ENCODE results near the gene SLC6A5. TPM values are rescaled to one million over a fixed set of nuclear protein-coding genes. Genes with fewer than 3 reads are reported as not detected.
"Not testable (repeated sequence)": the region's sequence is repeated elsewhere in the genome, so short reads cannot be mapped to it uniquely, and the experiment has no call there.

Gene SLC6A5
- total and polyA plus RNA-seq, 9 donors: 0.01 TPM; not detected in 8

GRCh38 chr11:20566115-20566514, 33.3 kb upstream of the SLC6A5 start:
- not testable (repeated sequence) for H3K36me3 ChIP-seq (ENCODE audit: control insufficient read depth, insufficient read depth, low read length)

GRCh38 chr11:20566591-20567434, 32.6 kb upstream of the SLC6A5 start:
- H3K4me1 ChIP-seq (ENCODE audit: control insufficient read depth, insufficient read depth, low read length): no peaks in the 10 kb centered on the region
- no peak overlapping the region for H3K27ac ChIP-seq (ENCODE audit: low read length)
- no peak overlapping the region for H3K4me3 ChIP-seq (ENCODE audit: low read length)
- H3K36me3 ChIP-seq (ENCODE audit: control insufficient read depth, insufficient read depth, low read length): no peaks in the 10 kb centered on the region
- DNase-seq: no peak
- H3K27me3 ChIP-seq (ENCODE audit: control insufficient read depth, insufficient read depth, low read length): no peaks in the 10 kb centered on the region
- 78% methylated on average over 2 of the region's 5 CpGs for WGBS (ENCODE audit: insufficient coverage)
- no peaks in the 10 kb centered on the region for H3K9me3 ChIP-seq (replicated peaks; ENCODE audit: control insufficient read depth, low read depth, low read length)

More at GRCh38 chr11:20566115-20566514, 33.3 kb upstream of the SLC6A5 start:
- DNase-seq; H3K9me3 ChIP-seq (replicated peaks; ENCODE audit: control insufficient read depth, low read depth, low read length); H3K4me1 ChIP-seq (ENCODE audit: control insufficient read depth, insufficient read depth, low read length); H3K4me3 ChIP-seq (ENCODE audit: low read length); H3K27me3 ChIP-seq (ENCODE audit: control insufficient read depth, insufficient read depth, low read length); H3K27ac ChIP-seq (ENCODE audit: low read length): not testable (repeated sequence)
- WGBS (ENCODE audit: insufficient coverage): 79% methylated on average over 3 of the region's 4 CpGs

- H3K4me1 ChIP-seq (ENCODE audit: control insufficient read depth, insufficient read depth, low read length); H3K27me3 ChIP-seq (ENCODE audit: control insufficient read depth, insufficient read depth, low read length); DNase-seq; H3K36me3 ChIP-seq (ENCODE audit: control insufficient read depth, insufficient read depth, low read length); H3K4me3 ChIP-seq (ENCODE audit: low read length); H3K9me3 ChIP-seq (replicated peaks; ENCODE audit: control insufficient read depth, low read depth, low read length); H3K27ac ChIP-seq (ENCODE audit: low read length): not testable (repeated sequence)
- WGBS (ENCODE audit: insufficient coverage): no CpG with 5 or more reads among the region's 4 CpGs
Measured at GRCh38 chr11:20579725-20580124, 19.7 kb upstream of the SLC6A5 start.

GRCh38 chr11:20583201-20583600, 16.2 kb upstream of the SLC6A5 start:
- Histone ChIP-seq H3K27me3 (ENCODE audit: control insufficient read depth, insufficient read depth, low read length) (no peaks in the 10 kb centered on the region), H3K4me1 (ENCODE audit: control insufficient read depth, insufficient read depth, low read length) (no peaks in the 10 kb centered on the region), H3K36me3 (ENCODE audit: control insufficient read depth, insufficient read depth, low read length) (no peaks in the 10 kb centered on the region), H3K4me3 (ENCODE audit: low read length) (no peak overlapping the region), H3K9me3 (replicated peaks; ENCODE audit: control insufficient read depth, low read depth, low read length) (no peaks in the 10 kb centered on the region), H3K27ac (ENCODE audit: low read length) (no peak overlapping the region)
- DNase-seq: no peak
- WGBS (ENCODE audit: insufficient coverage): no CpG with 5 or more reads among the region's 5 CpGs

GRCh38 chr11:20584093-20584774, 15.2 kb upstream of the SLC6A5 start:
- Histone ChIP-seq H3K9me3 (replicated peaks; ENCODE audit: control insufficient read depth, low read depth, low read length) (no peaks in the 10 kb centered on the region), H3K4me1 (ENCODE audit: control insufficient read depth, insufficient read depth, low read length) (no peaks in the 10 kb centered on the region), H3K4me3 (ENCODE audit: low read length) (no peak overlapping the region), H3K27ac (ENCODE audit: low read length) (no peak overlapping the region), H3K27me3 (ENCODE audit: control insufficient read depth, insufficient read depth, low read length) (no peaks in the 10 kb centered on the region), H3K36me3 (ENCODE audit: control insufficient read depth, insufficient read depth, low read length) (no peaks in the 10 kb centered on the region)
- DNase-seq: no peak
- 66% methylated on average over 2 of the region's 4 CpGs for WGBS (ENCODE audit: insufficient coverage)

- Histone ChIP-seq H3K27me3 (ENCODE audit: control insufficient read depth, insufficient read depth, low read length) (peaks cover 3% of the 10 kb centered on the region), H3K36me3 (ENCODE audit: control insufficient read depth, insufficient read depth, low read length) (no peaks in the 10 kb centered on the region), H3K4me3 (ENCODE audit: low read length) (no peak overlapping the region), H3K4me1 (ENCODE audit: control insufficient read depth, insufficient read depth, low read length) (no peaks in the 10 kb centered on the region), H3K9me3 (replicated peaks; ENCODE audit: control insufficient read depth, low read depth, low read length) (no peaks in the 10 kb centered on the region), H3K27ac (ENCODE audit: low read length) (no peak overlapping the region)
- no CpG with 5 or more reads among the region's 6 CpGs for WGBS (ENCODE audit: insufficient coverage)
- no peak for DNase-seq
Measured at GRCh38 chr11:20589796-20590195, 9.6 kb upstream of the SLC6A5 start.

- Histone ChIP-seq H3K27me3 (ENCODE audit: control insufficient read depth, insufficient read depth, low read length) (peaks cover 5% of the 10 kb centered on the region), H3K4me3 (ENCODE audit: low read length) (no peak overlapping the region), H3K4me1 (ENCODE audit: control insufficient read depth, insufficient read depth, low read length) (no peaks in the 10 kb centered on the region), H3K9me3 (replicated peaks; ENCODE audit: control insufficient read depth, low read depth, low read length) (no peaks in the 10 kb centered on the region), H3K27ac (ENCODE audit: low read length) (no peak overlapping the region), H3K36me3 (ENCODE audit: control insufficient read depth, insufficient read depth, low read length) (no peaks in the 10 kb centered on the region)
- WGBS (ENCODE audit: insufficient coverage): 83% methylated on average over 1 of the region's 3 CpGs
- no peak for DNase-seq
Measured at GRCh38 chr11:20590381-20590780, 9.0 kb upstream of the SLC6A5 start.

GRCh38 chr11:20592741-20593140, 6.7 kb upstream of the SLC6A5 start:
- peaks cover 29% of the 10 kb centered on the region for H3K27me3 ChIP-seq (ENCODE audit: control insufficient read depth, insufficient read depth, low read length)
- H3K4me1 ChIP-seq (ENCODE audit: control insufficient read depth, insufficient read depth, low read length): peaks cover 7% of the 10 kb centered on the region
- H3K4me3 ChIP-seq (ENCODE audit: low read length): no peak overlapping the region
- no peak overlapping the region for H3K27ac ChIP-seq (ENCODE audit: low read length)
- DNase-seq: no peak
- 40% methylated on average over 1 of the region's 2 CpGs for WGBS (ENCODE audit: insufficient coverage)
- H3K9me3 ChIP-seq (replicated peaks; ENCODE audit: control insufficient read depth, low read depth, low read length): no peaks in the 10 kb centered on the region
- no peaks in the 10 kb centered on the region for H3K36me3 ChIP-seq (ENCODE audit: control insufficient read depth, insufficient read depth, low read length)

GRCh38 chr11:20594274-20595061, 4.9 kb upstream of the SLC6A5 start:
- Histone ChIP-seq H3K27ac (ENCODE audit: low read length) (no peak overlapping the region), H3K9me3 (replicated peaks; ENCODE audit: control insufficient read depth, low read depth, low read length) (no peaks in the 10 kb centered on the region), H3K27me3 (ENCODE audit: control insufficient read depth, insufficient read depth, low read length) (peaks cover 46% of the 10 kb centered on the region), H3K4me1 (ENCODE audit: control insufficient read depth, insufficient read depth, low read length) (peaks cover 7% of the 10 kb centered on the region), H3K36me3 (ENCODE audit: control insufficient read depth, insufficient read depth, low read length) (no peaks in the 10 kb centered on the region), H3K4me3 (ENCODE audit: low read length) (no peak overlapping the region)
- WGBS (ENCODE audit: insufficient coverage): 71% methylated on average over 1 of the region's 8 CpGs
- DNase-seq: no peak

GRCh38 chr11:20595101-20595500, 4.3 kb upstream of the SLC6A5 start:
- Histone ChIP-seq H3K9me3 (replicated peaks; ENCODE audit: control insufficient read depth, low read depth, low read length) (no peaks in the 10 kb centered on the region), H3K4me3 (ENCODE audit: low read length) (no peak overlapping the region), H3K4me1 (ENCODE audit: control insufficient read depth, insufficient read depth, low read length) (peaks cover 7% of the 10 kb centered on the region), H3K36me3 (ENCODE audit: control insufficient read depth, insufficient read depth, low read length) (no peaks in the 10 kb centered on the region), H3K27ac (ENCODE audit: low read length) (no peak overlapping the region), H3K27me3 (ENCODE audit: control insufficient read depth, insufficient read depth, low read length) (peaks cover 53% of the 10 kb centered on the region)
- DNase-seq: no peak
- 92% methylated on average over 2 of the region's 5 CpGs for WGBS (ENCODE audit: insufficient coverage)
